Adrenal gland (tissue), 12 donors: Measurements from ENCODE around the gene CREBBP. TPM values are rescaled to one million over a fixed set of nuclear protein-coding genes. Genes with fewer than 3 reads are reported as not detected.

ENCODE experiments used
- DNase-seq, 7 donors: peaks; one replicate each; pipeline ENCODE4 v3.0.0-alpha.2; 2019 to 2020
- H3K27ac ChIP-seq, 5 donors: fragments of 200-600 bp; sonication (generic) in 4 of 5; 1 replicate in 3 of 5; 2 replicates in 2 of 5; pipeline versions ENCODE4 v1.5.1 to v1.8.0; 2016 to 2020; ENCODE audit warnings: mild to moderate bottlenecking in 1 of 5
- H3K27me3 ChIP-seq: fragments of 200-600 bp; 2 replicates; pipeline ENCODE4 v1.8.0; 2021
- H3K36me3 ChIP-seq, 2 donors: fragments of 200-600 bp; replicated peaks in 1 of 2; 1 replicate in 1 of 2; 2 replicates in 1 of 2; pipeline versions ENCODE4 v1.5.1 to v1.8.0; 2018 to 2022
- H3K4me1 ChIP-seq, 2 donors: fragments of 200-600 bp; replicated peaks in 1 of 2; 1 replicate in 1 of 2; 2 replicates in 1 of 2; pipeline versions ENCODE4 v1.5.1 to v1.8.0; 2018 to 2021
- H3K4me3 ChIP-seq, 4 donors: fragments of 200-600 bp; sonication (generic) in 3 of 4; one replicate each; pipeline ENCODE4 v1.5.1; 2016 to 2018
- H3K9me3 ChIP-seq, 3 donors: fragments of 200-600 bp; sonication (generic) in 1 of 3; replicated peaks in 1 of 3; 1 replicate in 2 of 3; 2 replicates in 1 of 3; pipeline versions ENCODE4 v1.5.1 to v1.8.0; 2016 to 2021
- POLR2A ChIP-seq, 2 donors: fragments of 450-650 bp; IDR thresholded peaks; one replicate each; pipeline ENCODE4 v1.6.1; 2017; ENCODE audit warnings: antibody characterized with exemption in 2 of 2, mild to moderate bottlenecking in 2 of 2, moderate library complexity in 1 of 2
- WGBS, 4 donors: extraction: QIAGEN DNeasy Blood & Tissue Kit in 2 of 4; methylation state at CpG; one replicate each; pipeline versions ENCODE4 v1.1.5 to v1.1.7; 2013 to 2017; 5-methylcytosine and 5-hydroxymethylcytosine counted together
- intact Hi-C, 2 donors: fragments of 100-400 bp; cut with DNase I; formaldehyde crosslinking; loops; one replicate each; pipeline versions ENCODE4 v1.14.1 to v1.15.0; 2022 to 2023
- polyA plus RNA-seq, 3 donors: library from polyadenylated mRNA; stranded (reverse); fragments of 200-250 nt in 2 of 3; fragments of 350-450 nt in 1 of 3; fragmentation: Illumina TruSeq in 1 of 3; extraction: RNeasy Lipid Tissue Mini Kit (QIAGEN cat#74804) in 1 of 3; gene quantifications; one replicate each; pipeline ENCODE4 v1.2.3, GENCODE V29; 2013 to 2014
- total RNA-seq, 9 donors: library from RNA; depleted of rRNA in 4 of 9; stranded (reverse); fragments of >200 nt in 4 of 9; fragments of 120-200 nt in 1 of 9; fragmentation: NEBNext Ultra II Directional in 1 of 9; extraction: Animal tissue kit (Norgen Biotek cat#: 25700) in 1 of 9; gene quantifications; one replicate each; pipeline versions ENCODE4 v1.1.0 to v1.2.4, GENCODE V29; 2013 to 2023
- TF ChIP-seq, protein P1 (sequence below), 6 experiments: fragments of 450-650 bp in 4 of 6; fragments of 200-600 bp in 2 of 6; sonication (generic) in 1 of 6; IDR thresholded peaks; 1 replicate in 5 of 6; 2 replicates in 1 of 6; pipeline versions ENCODE4 v1.5.1 to v1.8.0; 2016 to 2021; ENCODE audit warnings: antibody characterized with exemption in 6 of 6, mild to moderate bottlenecking in 2 of 6, moderate library complexity in 1 of 6
- donor health status: healthy with polysubstance abuse.
- donor health status: Bipolar disorder and iron deficiency.
- donor health status: DM: yes; HTN: yes; CAD: no.
- donor health status: DM: no; HTN: no; CAD: no.
- donor health status: DM: no; HTN: no; CAD: no.
- donor health status: DM: yes; HTN: yes; CAD: no.

CREBBP gene
- total and polyA plus RNA-seq, 12 donors, result 13.7 to 67.7 (median 44.1) TPM

DNA sequence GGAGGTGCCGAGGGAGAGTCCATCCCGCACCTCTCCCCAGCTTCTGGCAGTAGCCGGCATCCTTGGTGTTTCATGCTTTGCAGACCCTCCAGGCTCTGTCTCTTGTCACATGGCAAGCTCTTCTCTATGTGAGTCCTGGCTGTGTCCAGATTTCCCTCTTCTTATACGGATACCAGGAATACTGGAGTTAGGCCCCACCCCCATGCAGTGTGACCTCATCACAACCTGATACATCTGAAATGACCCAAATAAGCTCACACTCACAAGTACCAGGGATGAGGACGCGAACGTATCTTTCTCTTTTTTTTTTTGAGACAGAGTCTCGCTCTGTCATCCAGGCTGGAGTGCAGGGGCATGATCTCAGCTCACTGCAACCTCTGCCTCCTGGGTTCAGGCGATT is 186.5 kb downstream of the CREBBP start:
- no peak for DNase-seq
- H3K4me1 ChIP-seq, result peaks cover 4 to 8% of the 10 kb centered on the region in 2 donors
- intact Hi-C loops, result loop anchor here in 1 of 2 donors (5.0 kb wide), 1 partner anchor 183 kb away; no protein-coding TSS in a partner anchor

DNA sequence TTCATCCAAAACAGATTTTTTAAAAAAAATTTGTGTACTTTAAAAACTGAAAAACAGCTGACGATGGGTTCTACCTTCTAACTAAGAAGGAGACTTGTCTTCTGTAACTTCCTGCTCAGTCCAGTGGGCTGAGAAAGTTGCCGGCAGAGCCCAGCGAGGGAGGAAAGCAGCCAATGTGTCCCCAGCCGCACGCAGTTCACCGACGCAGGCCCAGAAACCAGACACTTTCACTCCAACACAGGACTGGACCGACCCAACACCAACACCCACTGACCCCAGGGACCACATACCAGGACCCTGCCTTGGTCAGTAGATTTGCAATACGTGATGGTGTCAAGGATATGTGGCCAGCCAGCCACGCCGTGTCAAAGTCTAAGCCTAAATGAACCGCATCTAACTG is 188.8 kb downstream of the CREBBP start:
- intact Hi-C loops, result loop anchor here in 1 of 2 donors (5.0 kb wide), 1 partner anchor 186 kb away; no protein-coding TSS in a partner anchor
- Histone ChIP-seq H3K27me3 (no peaks in the 10 kb centered on the region), H3K9me3 (no peaks in the 10 kb centered on the region), H3K27ac (no peak overlapping the region), H3K36me3 (peaks cover 0 to 15% of the 10 kb centered on the region in 2 donors), H3K4me1 (peaks cover 4 to 8% of the 10 kb centered on the region in 2 donors), H3K4me3 (no peak overlapping the region)
- no peak for DNase-seq
- TF ChIP-seq, protein P1, sequence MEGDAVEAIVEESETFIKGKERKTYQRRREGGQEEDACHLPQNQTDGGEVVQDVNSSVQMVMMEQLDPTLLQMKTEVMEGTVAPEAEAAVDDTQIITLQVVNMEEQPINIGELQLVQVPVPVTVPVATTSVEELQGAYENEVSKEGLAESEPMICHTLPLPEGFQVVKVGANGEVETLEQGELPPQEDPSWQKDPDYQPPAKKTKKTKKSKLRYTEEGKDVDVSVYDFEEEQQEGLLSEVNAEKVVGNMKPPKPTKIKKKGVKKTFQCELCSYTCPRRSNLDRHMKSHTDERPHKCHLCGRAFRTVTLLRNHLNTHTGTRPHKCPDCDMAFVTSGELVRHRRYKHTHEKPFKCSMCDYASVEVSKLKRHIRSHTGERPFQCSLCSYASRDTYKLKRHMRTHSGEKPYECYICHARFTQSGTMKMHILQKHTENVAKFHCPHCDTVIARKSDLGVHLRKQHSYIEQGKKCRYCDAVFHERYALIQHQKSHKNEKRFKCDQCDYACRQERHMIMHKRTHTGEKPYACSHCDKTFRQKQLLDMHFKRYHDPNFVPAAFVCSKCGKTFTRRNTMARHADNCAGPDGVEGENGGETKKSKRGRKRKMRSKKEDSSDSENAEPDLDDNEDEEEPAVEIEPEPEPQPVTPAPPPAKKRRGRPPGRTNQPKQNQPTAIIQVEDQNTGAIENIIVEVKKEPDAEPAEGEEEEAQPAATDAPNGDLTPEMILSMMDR (IDR thresholded peaks at IDR 0.05), result no peak
- TF ChIP-seq POLR2A (IDR thresholded peaks at IDR 0.05), result no peak
- WGBS, 4 donors, result 87 to 96% (median 95%) methylated on average over 12 of the region's 12 CpGs

More for the DNA sequence above, 186.5 kb downstream of the CREBBP start:
- Histone ChIP-seq H3K27ac (no peak overlapping the region), H3K9me3 (no peaks in the 10 kb centered on the region), H3K4me3 (no peak overlapping the region), H3K36me3 (no peaks in the 10 kb centered on the region), H3K27me3 (no peaks in the 10 kb centered on the region)
- TF ChIP-seq, protein P1 (IDR thresholded peaks at IDR 0.05), result no peak
- no peak for TF ChIP-seq POLR2A (IDR thresholded peaks at IDR 0.05)
- 77 to 95% (median 91%) methylated on average over 9 of the region's 9 CpGs for WGBS, 4 donors

GRCh38 chr16:3690980-3691720 is 189.4 kb downstream of the CREBBP start:
- no peak for DNase-seq
- intact Hi-C loops, result loop anchor here in 1 of 2 donors (5.0 kb wide), 1 partner anchor 186 kb away; no protein-coding TSS in a partner anchor
- TF ChIP-seq, protein P1 (IDR thresholded peaks at IDR 0.05), result no peak
- no peak for TF ChIP-seq POLR2A (IDR thresholded peaks at IDR 0.05)
- Histone ChIP-seq H3K9me3 (no peaks in the 10 kb centered on the region), H3K4me3 (peak overlapping the region in 2 of 4 donors; percentile 23 to 45), H3K27me3 (no peaks in the 10 kb centered on the region), H3K4me1 (peaks cover 4 to 8% of the 10 kb centered on the region in 2 donors), H3K36me3 (peaks cover 0 to 17% of the 10 kb centered on the region in 2 donors), H3K27ac (peak overlapping the region in 3 of 5 donors; percentile 15 to 60 (median 24))
- WGBS, 4 donors, result 76 to 87% (median 80%) methylated on average over 19 of the region's 19 CpGs

GRCh38 chr16:3690470-3690928 is 190.0 kb downstream of the CREBBP start:
- Histone ChIP-seq H3K27ac (peak overlapping the region in 3 of 5 donors; percentile 15 to 60 (median 24)), H3K4me3 (peak overlapping the region in 2 of 4 donors; percentile 23 to 45)
- WGBS, 4 donors, result 10 to 22% (median 15%) methylated on average over 15 to 18 of the region's 18 CpGs

More at GRCh38 chr16:3690470-3690928, 190.0 kb downstream of the CREBBP start:
- intact Hi-C loops, result loop anchor here in 1 of 2 donors (5.0 kb wide), 1 partner anchor 187 kb away; no protein-coding TSS in a partner anchor
- Histone ChIP-seq H3K9me3 (no peaks in the 10 kb centered on the region), H3K36me3 (peaks cover 0 to 24% of the 10 kb centered on the region in 2 donors), H3K27me3 (no peaks in the 10 kb centered on the region), H3K4me1 (peaks cover 4 to 8% of the 10 kb centered on the region in 2 donors)
- peak; percentile 92 to 98 (median 94) for DNase-seq
- TF ChIP-seq POLR2A (IDR thresholded peaks at IDR 0.05), result peak in 1 of 2 donors; percentile 23
- TF ChIP-seq, protein P1 (IDR thresholded peaks at IDR 0.05), result peak; percentile 92 to 95 (median 94)
